Tibial nerve (tissue), 4 donors: ENCODE measurements around the gene DAPK1. TPM values are rescaled to one million over a fixed set of nuclear protein-coding genes. Genes with fewer than 3 reads are reported as not detected.

ENCODE experiments used
- DNase-seq, 2 donors: peaks; one replicate each; pipeline ENCODE4 v3.0.0-alpha.2; 2019; ENCODE audit warnings: low spot score in 2 of 2
- H3K27ac ChIP-seq, 4 donors: fragments of 200-600 bp; sonication (generic) in 3 of 4; one replicate each; pipeline ENCODE4 v1.5.1; 2017 to 2019; ENCODE audit warnings: mild to moderate bottlenecking in 1 of 4
- H3K27me3 ChIP-seq, 2 donors: fragments of 200-600 bp; sonication (generic) in 1 of 2; one replicate each; pipeline versions ENCODE4 v1.5.1 to v1.6.0; 2017 to 2019
- H3K36me3 ChIP-seq, 3 donors: fragments of 200-600 bp; sonication (generic); one replicate each; pipeline ENCODE4 v1.5.1; 2018 to 2019
- H3K4me1 ChIP-seq, 4 donors: fragments of 200-600 bp; sonication (generic) in 3 of 4; one replicate each; pipeline ENCODE4 v1.5.1; 2017 to 2019
- H3K4me3 ChIP-seq, 4 donors: fragments of 200-600 bp; sonication (generic) in 3 of 4; one replicate each; pipeline ENCODE4 v1.5.1; 2017 to 2019; ENCODE audit warnings: mild to moderate bottlenecking in 1 of 4, moderate library complexity in 1 of 4
- H3K9me3 ChIP-seq, 4 donors: fragments of 200-600 bp; sonication (generic) in 3 of 4; one replicate each; pipeline ENCODE4 v1.5.1; 2017 to 2019
- EP300 ChIP-seq, 2 donors: sonication (generic); formaldehyde crosslinking; IDR thresholded peaks; one replicate each; pipeline ENCODE4 v1.6.1; 2017; ENCODE audit warnings: antibody characterized with exemption in 2 of 2, mild to moderate bottlenecking in 1 of 2
- POLR2A ChIP-seq, 2 donors: fragments of 450-650 bp; IDR thresholded peaks; one replicate each; pipeline ENCODE4 v1.6.1; 2017; ENCODE audit warnings: antibody characterized with exemption in 2 of 2, mild to moderate bottlenecking in 2 of 2, moderate library complexity in 2 of 2
- WGBS, 2 donors: methylation state at CpG; one replicate each; pipeline ENCODE4 v1.1.5; 2018; 5-methylcytosine and 5-hydroxymethylcytosine counted together
- total RNA-seq, 4 donors: library from RNA; depleted of rRNA; stranded (reverse); fragments of >200 nt; gene quantifications; one replicate each; pipeline ENCODE4 v1.1.0, GENCODE V29; 2016
- TF ChIP-seq, protein P1 (sequence below), 5 experiments: fragments of 200-600 bp in 3 of 5; fragments of 450-650 bp in 2 of 5; sonication (generic) in 3 of 5; IDR thresholded peaks; one replicate each; pipeline ENCODE4 v1.5.1; 2016 to 2019; ENCODE audit warnings: antibody characterized with exemption in 5 of 5, mild to moderate bottlenecking in 3 of 5, moderate library complexity in 2 of 5

DAPK1 gene
- total RNA-seq, 4 donors from 2014 or later: 58.8 to 97.3 (median 64.2) TPM

DNA sequence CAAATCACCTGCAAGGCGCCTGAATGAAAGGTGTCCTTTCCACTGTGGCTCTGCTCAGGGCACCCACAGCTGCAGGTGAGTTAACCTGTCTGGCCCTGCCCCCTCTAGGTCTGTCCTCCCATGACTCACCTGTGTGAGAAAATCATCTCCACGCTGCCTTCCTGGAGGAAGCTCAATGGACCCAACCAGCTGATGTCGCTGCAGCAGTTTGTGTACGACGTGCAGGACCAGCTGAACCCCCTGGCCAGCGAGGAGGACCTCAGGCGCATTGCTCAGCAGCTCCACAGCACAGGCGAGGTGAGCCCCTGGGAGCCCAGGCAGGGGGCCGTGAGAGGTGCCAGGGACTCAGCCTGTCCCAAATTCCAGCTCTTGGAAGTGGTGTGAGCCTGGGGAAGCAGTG, 205.3 kb downstream of the DAPK1 start:
- Histone ChIP-seq H3K36me3 (peaks cover 0 to 36% (median 6%) of the 10 kb centered on the region in 3 donors), H3K27ac (no peak overlapping the region), H3K4me3 (no peak overlapping the region), H3K9me3 (no peaks in the 10 kb centered on the region), H3K4me1 (no peaks in the 10 kb centered on the region), H3K27me3 (no peaks in the 10 kb centered on the region)
- 94 to 96% methylated on average over 9 of the region's 9 CpGs for WGBS, 2 donors
- TF ChIP-seq EP300 (IDR thresholded peaks at IDR 0.05) (no peak), POLR2A (IDR thresholded peaks at IDR 0.05) (no peak)
- TF ChIP-seq, protein P1, sequence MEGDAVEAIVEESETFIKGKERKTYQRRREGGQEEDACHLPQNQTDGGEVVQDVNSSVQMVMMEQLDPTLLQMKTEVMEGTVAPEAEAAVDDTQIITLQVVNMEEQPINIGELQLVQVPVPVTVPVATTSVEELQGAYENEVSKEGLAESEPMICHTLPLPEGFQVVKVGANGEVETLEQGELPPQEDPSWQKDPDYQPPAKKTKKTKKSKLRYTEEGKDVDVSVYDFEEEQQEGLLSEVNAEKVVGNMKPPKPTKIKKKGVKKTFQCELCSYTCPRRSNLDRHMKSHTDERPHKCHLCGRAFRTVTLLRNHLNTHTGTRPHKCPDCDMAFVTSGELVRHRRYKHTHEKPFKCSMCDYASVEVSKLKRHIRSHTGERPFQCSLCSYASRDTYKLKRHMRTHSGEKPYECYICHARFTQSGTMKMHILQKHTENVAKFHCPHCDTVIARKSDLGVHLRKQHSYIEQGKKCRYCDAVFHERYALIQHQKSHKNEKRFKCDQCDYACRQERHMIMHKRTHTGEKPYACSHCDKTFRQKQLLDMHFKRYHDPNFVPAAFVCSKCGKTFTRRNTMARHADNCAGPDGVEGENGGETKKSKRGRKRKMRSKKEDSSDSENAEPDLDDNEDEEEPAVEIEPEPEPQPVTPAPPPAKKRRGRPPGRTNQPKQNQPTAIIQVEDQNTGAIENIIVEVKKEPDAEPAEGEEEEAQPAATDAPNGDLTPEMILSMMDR (IDR thresholded peaks at IDR 0.05): no peak
- no peak for DNase-seq

DNA sequence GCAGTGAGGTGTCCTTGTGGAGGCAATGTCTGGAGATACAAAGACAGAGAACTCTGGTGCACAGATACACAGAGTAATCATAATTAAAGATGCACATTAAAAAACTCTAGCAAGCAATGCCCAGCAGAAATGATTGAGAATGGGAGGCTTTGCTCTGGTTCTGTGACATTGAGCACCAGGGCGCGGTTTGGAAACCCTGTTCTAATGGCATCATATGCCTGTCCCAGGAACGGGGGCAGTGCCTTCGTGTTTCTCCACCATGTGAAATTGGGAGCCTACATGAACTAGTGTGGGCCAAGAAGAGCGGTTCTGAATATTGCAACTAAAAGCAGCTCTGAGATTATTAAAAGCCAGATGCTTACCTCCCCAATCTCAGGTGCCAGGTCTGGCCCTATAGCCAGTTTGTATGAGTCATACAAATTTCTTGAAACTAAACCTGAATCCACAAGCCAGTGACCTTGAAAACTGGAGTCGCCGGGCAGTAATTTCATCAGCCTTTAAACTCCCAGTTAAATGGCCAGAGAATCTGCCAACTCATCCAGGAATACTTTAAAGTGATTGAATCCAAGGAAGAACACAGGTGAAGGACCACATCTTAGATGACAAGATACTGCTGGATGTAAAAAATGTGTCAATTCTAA, 206.1 kb downstream of the DAPK1 start:
- TF ChIP-seq, protein P1 (IDR thresholded peaks at IDR 0.05): no peak
- TF ChIP-seq EP300 (IDR thresholded peaks at IDR 0.05) (no peak), POLR2A (IDR thresholded peaks at IDR 0.05) (no peak)
- no peaks in the 10 kb centered on the region for H3K27me3 ChIP-seq
- H3K27ac ChIP-seq: no peak overlapping the region
- H3K36me3 ChIP-seq: peaks cover 0 to 31% (median 6%) of the 10 kb centered on the region in 3 donors
- DNase-seq: no peak
- 88% methylated on average over 7 of the region's 7 CpGs for WGBS, 2 donors
- no peaks in the 10 kb centered on the region for H3K4me1 ChIP-seq
- no peak overlapping the region for H3K4me3 ChIP-seq
- H3K9me3 ChIP-seq: no peaks in the 10 kb centered on the region

DNA sequence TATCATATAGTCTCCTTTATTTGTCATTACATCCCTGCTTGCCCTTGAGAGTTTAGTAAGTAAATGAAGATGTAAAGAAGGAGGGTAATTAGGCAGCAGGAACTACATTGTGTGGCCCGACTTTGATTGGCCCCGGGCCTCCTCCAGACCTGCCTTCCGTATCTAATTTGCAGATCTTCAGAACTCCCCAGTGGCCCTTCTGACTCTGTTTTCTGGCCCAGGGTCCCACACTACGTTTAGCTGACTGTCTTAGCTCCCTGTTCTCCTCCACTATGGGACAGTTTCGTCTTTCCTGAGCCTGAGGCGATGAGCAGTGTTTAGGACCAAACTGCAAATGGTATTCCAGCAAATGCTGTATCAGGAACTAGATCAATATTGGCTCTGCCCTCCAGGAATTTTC, 206.7 kb downstream of the DAPK1 start:
- Histone ChIP-seq H3K36me3 (peaks cover 0 to 31% (median 6%) of the 10 kb centered on the region in 3 donors), H3K27me3 (no peaks in the 10 kb centered on the region), H3K27ac (no peak overlapping the region), H3K9me3 (no peaks in the 10 kb centered on the region), H3K4me3 (no peak overlapping the region), H3K4me1 (no peaks in the 10 kb centered on the region)
- DNase-seq: no peak
- TF ChIP-seq EP300 (IDR thresholded peaks at IDR 0.05): no peak
- TF ChIP-seq, protein P1 (IDR thresholded peaks at IDR 0.05): no peak
- TF ChIP-seq POLR2A (IDR thresholded peaks at IDR 0.05): no peak
- WGBS, 2 donors: 58 to 77% methylated on average over 6 of the region's 6 CpGs

DNA sequence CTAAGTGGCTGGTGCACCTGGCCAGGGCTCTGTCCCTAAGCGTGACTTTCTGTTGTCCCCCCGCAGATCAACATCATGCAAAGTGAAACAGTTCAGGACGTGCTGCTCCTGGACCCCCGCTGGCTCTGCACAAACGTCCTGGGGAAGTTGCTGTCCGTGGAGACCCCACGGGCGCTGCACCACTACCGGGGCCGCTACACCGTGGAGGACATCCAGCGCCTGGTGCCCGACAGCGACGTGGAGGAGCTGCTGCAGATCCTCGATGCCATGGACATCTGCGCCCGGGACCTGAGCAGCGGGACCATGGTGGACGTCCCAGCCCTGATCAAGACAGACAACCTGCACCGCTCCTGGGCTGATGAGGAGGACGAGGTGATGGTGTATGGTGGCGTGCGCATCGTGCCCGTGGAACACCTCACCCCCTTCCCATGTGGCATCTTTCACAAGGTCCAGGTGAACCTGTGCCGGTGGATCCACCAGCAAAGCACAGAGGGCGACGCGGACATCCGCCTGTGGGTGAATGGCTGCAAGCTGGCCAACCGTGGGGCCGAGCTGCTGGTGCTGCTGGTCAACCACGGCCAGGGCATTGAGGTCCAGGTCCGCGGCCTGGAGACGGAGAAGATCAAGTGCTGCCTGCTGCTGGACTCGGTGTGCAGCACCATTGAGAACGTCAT, 208.5 kb downstream of the DAPK1 start:
- no peaks in the 10 kb centered on the region for H3K27me3 ChIP-seq
- no peak for DNase-seq
- H3K27ac ChIP-seq: no peak overlapping the region
- TF ChIP-seq EP300 (IDR thresholded peaks at IDR 0.05): no peak
- TF ChIP-seq POLR2A (IDR thresholded peaks at IDR 0.05): no peak
- TF ChIP-seq, protein P1 (IDR thresholded peaks at IDR 0.05): no peak
- no peaks in the 10 kb centered on the region for H3K4me1 ChIP-seq
- H3K9me3 ChIP-seq: no peaks in the 10 kb centered on the region
- peaks cover 0 to 24% (median 6%) of the 10 kb centered on the region in 3 donors for H3K36me3 ChIP-seq
- no peak overlapping the region for H3K4me3 ChIP-seq
- 93 to 97% methylated on average over 23 to 32 of the region's 39 CpGs for WGBS, 2 donors

DNA sequence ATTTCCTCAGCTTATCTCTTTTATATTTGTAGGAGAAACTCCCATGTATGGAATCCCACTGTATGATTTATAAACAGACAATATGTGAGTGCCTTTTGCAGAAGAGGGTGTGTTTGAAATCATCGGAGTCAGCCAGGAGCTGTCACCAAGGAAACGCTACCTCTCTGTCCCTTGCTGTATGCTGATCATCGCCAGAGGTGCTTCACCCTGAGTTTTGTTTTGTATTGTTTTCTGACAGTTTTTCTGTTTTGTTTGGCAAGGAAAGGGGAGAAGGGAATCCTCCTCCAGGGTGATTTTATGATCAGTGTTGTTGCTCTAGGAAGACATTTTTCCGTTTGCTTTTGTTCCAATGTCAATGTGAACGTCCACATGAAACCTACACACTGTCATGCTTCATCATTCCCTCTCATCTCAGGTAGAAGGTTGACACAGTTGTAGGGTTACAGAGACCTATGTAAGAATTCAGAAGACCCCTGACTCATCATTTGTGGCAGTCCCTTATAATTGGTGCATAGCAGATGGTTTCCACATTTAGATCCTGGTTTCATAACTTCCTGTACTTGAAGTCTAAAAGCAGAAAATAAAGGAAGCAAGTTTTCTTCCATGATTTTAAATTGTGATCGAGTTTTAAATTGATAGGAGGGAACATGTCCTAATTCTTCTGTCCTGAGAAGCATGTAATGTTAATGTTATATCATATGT, 210.3 kb downstream of the DAPK1 start:
- no peak for DNase-seq
- 53 to 67% methylated on average over 6 of the region's 6 CpGs for WGBS, 2 donors
- TF ChIP-seq, protein P1 (IDR thresholded peaks at IDR 0.05): no peak
- peak in 1 of 2 donors; percentile 20 for TF ChIP-seq EP300 (IDR thresholded peaks at IDR 0.05)
- Histone ChIP-seq H3K4me3 (no peak overlapping the region), H3K27me3 (no peaks in the 10 kb centered on the region), H3K36me3 (peaks cover 0 to 22% (median 6%) of the 10 kb centered on the region in 3 donors), H3K4me1 (peaks cover 0 to 8% (median 4%) of the 10 kb centered on the region in 4 donors), H3K9me3 (no peaks in the 10 kb centered on the region), H3K27ac (no peak overlapping the region)
